ENCODE results near the gene CCT2. TPM values are rescaled to one million over a fixed set of nuclear protein-coding genes. Genes with fewer than 3 reads are reported as not detected.

The CCT2 gene
- total and polyA plus RNA-seq, 2 of the 13 experiments (the other 11 are each of a cell fraction or from before 2014, with no cell fraction given), result 209 to 388 TPM

DNA sequence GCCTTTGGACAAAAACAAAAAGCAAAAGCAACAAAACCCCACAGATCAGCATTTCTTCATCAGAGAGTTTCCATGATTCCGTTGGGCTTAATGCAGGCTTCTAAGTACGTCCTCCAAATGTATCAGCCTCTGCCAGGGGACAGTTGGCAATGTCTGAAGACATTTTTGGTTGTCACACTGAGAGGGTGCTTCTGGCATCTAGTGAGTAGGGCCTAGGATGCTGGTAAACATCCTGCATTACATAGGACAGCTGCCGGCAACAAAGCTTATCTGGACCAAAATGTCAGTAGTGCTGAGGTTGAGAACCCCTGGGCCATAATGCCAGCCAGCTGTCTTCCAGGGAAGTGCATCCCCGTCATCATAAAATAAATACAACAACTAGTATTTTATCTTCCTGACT, 34.8 kb downstream of the CCT2 start:
- Histone ChIP-seq H3K4me1 (ENCODE audit: insufficient read depth, low read length) (peaks cover 7% of the 10 kb centered on the region; the same call in 1 of the 2 replicates), H3K9me3 (ENCODE audit: low read length) (no peaks in the 10 kb centered on the region), H4K20me1 (ENCODE audit: insufficient read depth, low read length) (no peaks in the 10 kb centered on the region), H3K9ac (ENCODE audit: insufficient read depth, low read depth, low read length) (no peak overlapping the region), H3K79me2 (ENCODE audit: insufficient read depth, low read length) (no peaks in the 10 kb centered on the region), H3K27ac (ENCODE audit: extremely low read length, insufficient read depth, low read length) (no peak overlapping the region), H2AFZ (ENCODE audit: low read length) (no peak overlapping the region), H3K27me3 (ENCODE audit: control insufficient read depth in 1 of 2, insufficient read depth in 2 of 2, low read length in 2 of 2) (peaks cover 0 to 10% of the 10 kb centered on the region in 2 experiments; a peak in 2 of 5 replicates), H3K36me3 (replicated peaks in 1 of 2; ENCODE audit: control insufficient read depth in 1 of 2, insufficient read depth in 2 of 2, low read length in 2 of 2) (no peaks in the 10 kb centered on the region), H3K4me3 (replicated peaks in 1 of 3; ENCODE audit: insufficient read depth in 1 of 3, low read depth in 2 of 3, low read length in 3 of 3) (no peak overlapping the region), H3K4me2 (ENCODE audit: low read depth, low read length) (no peak overlapping the region)
- in situ Hi-C loops (cut with HindIII; ENCODE audit: extremely low pct_ligation_motif_present, low pct_unique_long_range_greater_than_20kb) (no loop called here), intact Hi-C loops (cut with micrococcal nuclease; ENCODE audit: unreplicated experiment) (no loop called here)
- no peak for ATAC-seq
- TF ChIP-seq ZFX (CRISPR knock-in tag; IDR thresholded peaks at IDR 0.05; ENCODE audit: low read depth) (no peak), EHMT2 (IDR thresholded peaks at IDR 0.05; ENCODE audit: borderline replicate concordance, low read depth, low read length) (no peak), ZFAT (CRISPR knock-in tag; conservative IDR thresholded peaks at IDR 0.05) (no peak), ZNF274 (CRISPR knock-in tag; IDR thresholded peaks at IDR 0.05) (no peak), RXRA (CRISPR knock-in tag; IDR thresholded peaks at IDR 0.05) (no peak), ZNF3 (CRISPR knock-in tag; IDR thresholded peaks at IDR 0.05) (no peak), DNMT1 (CRISPR knock-in tag; IDR thresholded peaks at IDR 0.05) (no peak), ZNF83 (CRISPR knock-in tag; IDR thresholded peaks at IDR 0.05; ENCODE audit: borderline replicate concordance) (no peak)
- TF ChIP-seq, protein P1, sequence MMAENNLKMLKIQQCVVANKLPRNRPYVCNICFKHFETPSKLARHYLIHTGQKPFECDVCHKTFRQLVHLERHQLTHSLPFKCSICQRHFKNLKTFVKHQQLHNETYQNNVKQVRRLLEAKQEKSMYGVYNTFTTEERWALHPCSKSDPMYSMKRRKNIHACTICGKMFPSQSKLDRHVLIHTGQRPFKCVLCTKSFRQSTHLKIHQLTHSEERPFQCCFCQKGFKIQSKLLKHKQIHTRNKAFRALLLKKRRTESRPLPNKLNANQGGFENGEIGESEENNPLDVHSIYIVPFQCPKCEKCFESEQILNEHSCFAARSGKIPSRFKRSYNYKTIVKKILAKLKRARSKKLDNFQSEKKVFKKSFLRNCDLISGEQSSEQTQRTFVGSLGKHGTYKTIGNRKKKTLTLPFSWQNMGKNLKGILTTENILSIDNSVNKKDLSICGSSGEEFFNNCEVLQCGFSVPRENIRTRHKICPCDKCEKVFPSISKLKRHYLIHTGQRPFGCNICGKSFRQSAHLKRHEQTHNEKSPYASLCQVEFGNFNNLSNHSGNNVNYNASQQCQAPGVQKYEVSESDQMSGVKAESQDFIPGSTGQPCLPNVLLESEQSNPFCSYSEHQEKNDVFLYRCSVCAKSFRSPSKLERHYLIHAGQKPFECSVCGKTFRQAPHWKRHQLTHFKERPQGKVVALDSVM (CRISPR knock-in tag; IDR thresholded peaks at IDR 0.05), result no peak
- TF ChIP-seq, protein P2, sequence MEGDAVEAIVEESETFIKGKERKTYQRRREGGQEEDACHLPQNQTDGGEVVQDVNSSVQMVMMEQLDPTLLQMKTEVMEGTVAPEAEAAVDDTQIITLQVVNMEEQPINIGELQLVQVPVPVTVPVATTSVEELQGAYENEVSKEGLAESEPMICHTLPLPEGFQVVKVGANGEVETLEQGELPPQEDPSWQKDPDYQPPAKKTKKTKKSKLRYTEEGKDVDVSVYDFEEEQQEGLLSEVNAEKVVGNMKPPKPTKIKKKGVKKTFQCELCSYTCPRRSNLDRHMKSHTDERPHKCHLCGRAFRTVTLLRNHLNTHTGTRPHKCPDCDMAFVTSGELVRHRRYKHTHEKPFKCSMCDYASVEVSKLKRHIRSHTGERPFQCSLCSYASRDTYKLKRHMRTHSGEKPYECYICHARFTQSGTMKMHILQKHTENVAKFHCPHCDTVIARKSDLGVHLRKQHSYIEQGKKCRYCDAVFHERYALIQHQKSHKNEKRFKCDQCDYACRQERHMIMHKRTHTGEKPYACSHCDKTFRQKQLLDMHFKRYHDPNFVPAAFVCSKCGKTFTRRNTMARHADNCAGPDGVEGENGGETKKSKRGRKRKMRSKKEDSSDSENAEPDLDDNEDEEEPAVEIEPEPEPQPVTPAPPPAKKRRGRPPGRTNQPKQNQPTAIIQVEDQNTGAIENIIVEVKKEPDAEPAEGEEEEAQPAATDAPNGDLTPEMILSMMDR (CRISPR knock-in tag; IDR thresholded peaks at IDR 0.05), result no peak
- ChIA-PET POLR2A (no interaction called here), CTCF (ENCODE audit: low intra/inter-chr PET ratio, low total read pairs) (no interaction called here)
- no peak for DNase-seq (ENCODE audit: low spot score)
- 38% methylated on average over 2 of the region's 4 CpGs for WGBS (ENCODE audit: low lambda C conversion rate)
- FAIRE-seq, result no peak
- no TSS peak for BruUV-seq (replicated peaks)
